Left lobe of liver (tissue), 2 donors: Measurements from ENCODE around the gene RAI14. TPM values are rescaled to one million over a fixed set of nuclear protein-coding genes. Genes with fewer than 3 reads are reported as not detected.
"Not testable (repeated sequence)": the region's sequence is repeated elsewhere in the genome, so short reads cannot be mapped to it uniquely, and the experiment has no call there.

Experiments
- ATAC-seq: fragments of 200-7000 bp; cut with Tn5 transposase; one replicate; pipeline ENCODE4 v1.9.1; 2020; ENCODE audit warnings: mild to moderate bottlenecking, moderate library complexity
- DNase-seq: peaks from one replicate; pipeline ENCODE4 v3.0.0-alpha.2; 2020; ENCODE audit warnings: low spot score
- total RNA-seq: library from RNA; stranded (reverse); gene quantifications from one replicate; pipeline ENCODE4 v1.2.1, GENCODE V29; 2021
- donor health status: DM: no; HTN: no; CAD: no; lungs with moderate emphysema.
- donor health status: DM: no; HTN: yes; CAD: no.

RAI14 gene
- total RNA-seq, 1 donor from 2014 or later, result 24.9 TPM

- DNase-seq (no peak), ATAC-seq (no peak)
Observed at GRCh38 chr5:34803974-34804732, 148.0 kb downstream of the RAI14 start.

DNA sequence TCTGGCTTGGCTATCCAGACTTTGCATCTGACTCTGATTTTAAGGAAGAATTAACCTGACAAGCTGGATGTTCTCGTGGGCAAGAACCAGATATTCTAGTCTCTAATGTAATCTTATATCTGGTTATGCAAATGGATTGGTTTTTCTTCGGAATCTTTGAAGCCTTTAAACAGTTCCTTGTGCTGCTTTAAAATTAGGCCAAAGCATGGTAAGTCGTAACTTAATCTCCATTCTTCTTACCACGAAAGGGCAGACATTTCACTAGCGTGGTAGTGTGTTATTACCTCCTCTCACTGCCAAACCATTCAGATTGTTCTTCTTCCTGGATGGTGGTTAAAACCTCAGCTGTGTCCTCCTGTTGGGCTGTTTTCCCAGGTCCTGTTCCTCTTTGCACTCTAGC, 148.8 kb downstream of the RAI14 start:
- DNase-seq (no peak), ATAC-seq (no peak)

DNA sequence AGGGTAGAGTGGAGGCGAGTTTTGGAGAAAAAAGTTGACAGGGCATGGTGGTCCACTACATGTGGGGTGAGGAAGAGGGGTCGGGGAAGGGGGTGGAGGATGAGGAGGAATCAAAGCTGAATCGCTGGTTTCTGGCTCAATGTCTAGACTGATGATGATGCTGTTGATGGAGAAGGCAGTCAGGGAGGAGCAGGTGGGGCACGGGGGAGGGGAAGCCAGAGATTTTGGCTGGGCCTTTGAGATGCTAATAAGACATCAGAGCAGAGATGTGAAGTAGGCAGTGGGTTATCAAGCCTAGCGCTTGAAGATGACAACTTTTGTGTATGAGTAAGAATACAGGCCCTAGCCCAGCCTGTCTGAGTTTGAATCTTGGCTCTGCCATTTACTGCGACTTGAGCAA, 150.4 kb downstream of the RAI14 start:
- ATAC-seq, result no peak

GRCh38 chr5:34811706-34812105, 155.6 kb downstream of the RAI14 start:
- ATAC-seq, result no peak
- no peak for DNase-seq

More for the DNA sequence above, 150.4 kb downstream of the RAI14 start:
- DNase-seq, result no peak

GRCh38 chr5:34813509-34813908, 157.4 kb downstream of the RAI14 start:
- no peak for DNase-seq
- ATAC-seq, result no peak

GRCh38 chr5:34817558-34818351, 161.6 kb downstream of the RAI14 start:
- DNase-seq, result no peak
- ATAC-seq, result no peak

DNA sequence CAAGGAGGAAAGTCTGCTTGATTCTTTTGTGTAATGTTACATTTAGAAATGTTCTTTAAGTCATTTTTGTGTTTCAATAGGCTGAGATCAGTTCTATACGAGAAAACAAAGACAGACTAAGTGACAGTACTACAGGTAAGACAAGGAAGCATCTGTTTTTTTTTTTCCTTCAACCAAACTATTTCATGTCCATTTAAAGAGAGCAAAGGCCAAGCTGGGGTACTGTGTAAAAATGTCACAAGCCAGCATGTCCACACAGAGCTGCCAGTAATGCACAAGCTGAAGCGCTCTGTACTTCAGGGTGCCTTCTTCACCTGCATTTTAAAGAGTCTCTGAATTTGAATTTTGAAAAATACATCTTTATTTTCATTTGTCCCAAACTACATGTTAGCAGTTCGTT, 162.6 kb downstream of the RAI14 start:
- DNase-seq (no peak), ATAC-seq (no peak)

- ATAC-seq, result no peak
- no peak for DNase-seq
Observed at GRCh38 chr5:34820593-34820992, 164.5 kb downstream of the RAI14 start.

- no peak for ATAC-seq
- no peak for DNase-seq
Observed at GRCh38 chr5:34822956-34823715, 167.0 kb downstream of the RAI14 start.

DNA sequence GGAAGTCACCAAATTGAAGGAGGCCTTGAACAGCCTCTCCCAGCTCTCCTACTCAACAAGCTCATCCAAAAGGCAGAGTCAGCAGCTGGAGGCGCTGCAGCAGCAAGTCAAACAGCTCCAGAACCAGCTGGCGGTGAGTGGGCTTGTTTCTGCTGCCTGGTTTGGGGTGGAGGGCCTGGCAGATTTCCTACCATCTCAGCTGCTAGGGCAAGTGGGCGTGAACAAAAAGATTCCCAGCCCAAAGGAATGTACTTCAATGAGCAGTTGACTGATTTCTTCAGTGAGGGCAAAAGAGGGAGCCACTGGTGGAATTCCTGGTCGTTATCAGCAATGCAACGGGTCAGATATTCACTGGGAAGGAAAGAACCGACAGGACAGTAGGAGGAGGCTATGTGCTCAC, 170.2 kb downstream of the RAI14 start:
- ATAC-seq (no peak), DNase-seq (no peak)

DNA sequence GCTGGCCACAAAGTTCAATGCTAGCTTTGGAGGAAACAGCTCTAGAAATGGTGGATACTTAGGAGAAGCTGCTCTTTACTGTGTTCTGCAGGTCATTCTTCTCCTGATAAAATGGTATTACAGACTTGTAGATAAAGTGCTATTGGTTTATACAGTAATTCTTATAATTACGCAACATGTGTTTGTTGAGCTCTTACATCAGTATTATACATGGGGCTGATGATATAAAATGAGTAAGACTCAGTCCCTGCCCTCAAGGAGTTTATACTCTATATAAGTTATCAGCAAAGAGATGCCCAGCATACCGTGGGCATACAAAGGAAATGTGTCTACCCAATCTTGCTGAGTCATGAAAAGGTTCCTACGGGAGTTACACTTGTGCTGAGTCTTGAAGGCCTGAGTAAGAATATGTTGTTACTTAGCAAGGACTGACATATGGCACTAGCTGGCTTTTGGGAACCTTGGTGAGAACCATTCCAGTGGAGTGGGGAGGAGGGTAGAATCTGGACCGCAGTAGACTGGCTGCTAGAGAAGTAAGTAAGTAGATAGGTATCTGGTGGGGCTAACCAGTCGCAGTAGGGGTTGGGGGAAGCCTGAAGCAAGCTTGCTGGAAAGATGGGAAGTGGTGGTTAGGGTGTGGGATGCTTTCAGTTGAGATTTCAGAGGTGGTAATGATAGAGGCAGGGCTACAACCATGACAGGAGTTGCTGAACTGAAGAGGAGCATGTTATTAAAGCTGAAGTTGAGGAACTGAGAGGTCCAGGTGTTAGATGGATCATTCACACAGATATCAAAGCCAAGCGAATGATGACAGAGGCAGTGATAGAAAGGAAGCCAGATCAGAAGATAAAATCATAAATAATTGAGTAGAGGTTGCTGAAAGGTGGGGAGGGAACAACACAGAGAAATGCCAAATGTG, 171.7 kb downstream of the RAI14 start:
- no peak for DNase-seq
- ATAC-seq, result no peak

- not testable (repeated sequence) for DNase-seq, ATAC-seq
Observed at GRCh38 chr5:34830827-34831226, 174.7 kb downstream of the RAI14 start.

GRCh38 chr5:34831303-34831702, 175.2 kb downstream of the RAI14 start:
- DNase-seq (no peak), ATAC-seq (no peak)

DNA sequence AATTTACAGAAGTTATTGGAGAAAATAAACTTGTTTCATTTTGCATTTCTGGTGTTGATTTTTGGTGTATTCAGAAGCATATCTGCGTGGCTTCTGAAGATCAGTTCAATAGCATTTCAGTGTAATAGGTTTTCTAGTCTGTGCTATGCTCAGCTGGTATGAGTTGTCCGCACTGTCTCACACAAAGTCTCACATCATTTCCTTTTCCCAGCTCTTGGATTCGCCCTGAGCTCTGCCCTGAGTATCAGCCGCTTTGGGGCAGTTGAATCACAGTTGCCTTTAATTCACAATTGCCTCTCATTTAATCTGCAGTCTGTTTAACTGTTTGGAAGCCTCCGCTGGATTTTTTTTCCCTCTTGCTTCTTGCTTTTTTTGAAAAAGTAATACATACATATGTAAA, 176.4 kb downstream of the RAI14 start:
- no peak for DNase-seq
- no peak for ATAC-seq

DNA sequence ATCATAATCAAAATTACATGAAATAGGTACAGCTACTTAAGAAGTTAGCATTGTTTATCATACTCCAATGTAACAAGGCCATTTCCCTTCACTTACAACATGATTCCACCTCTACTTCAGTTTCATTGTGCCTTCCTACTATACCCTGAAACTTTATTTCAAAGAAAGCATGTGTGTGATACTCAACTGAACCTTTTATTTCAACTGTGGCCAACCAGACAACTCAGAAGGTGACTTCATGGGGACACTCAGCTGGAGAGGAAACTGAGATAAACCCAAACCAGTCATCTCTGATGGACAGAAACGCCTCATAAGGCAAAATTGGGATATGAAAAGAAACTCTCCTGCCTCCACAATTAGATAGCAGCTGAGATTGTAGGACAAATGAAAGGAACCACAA, 177.0 kb downstream of the RAI14 start:
- DNase-seq (no peak), ATAC-seq (no peak)

DNA sequence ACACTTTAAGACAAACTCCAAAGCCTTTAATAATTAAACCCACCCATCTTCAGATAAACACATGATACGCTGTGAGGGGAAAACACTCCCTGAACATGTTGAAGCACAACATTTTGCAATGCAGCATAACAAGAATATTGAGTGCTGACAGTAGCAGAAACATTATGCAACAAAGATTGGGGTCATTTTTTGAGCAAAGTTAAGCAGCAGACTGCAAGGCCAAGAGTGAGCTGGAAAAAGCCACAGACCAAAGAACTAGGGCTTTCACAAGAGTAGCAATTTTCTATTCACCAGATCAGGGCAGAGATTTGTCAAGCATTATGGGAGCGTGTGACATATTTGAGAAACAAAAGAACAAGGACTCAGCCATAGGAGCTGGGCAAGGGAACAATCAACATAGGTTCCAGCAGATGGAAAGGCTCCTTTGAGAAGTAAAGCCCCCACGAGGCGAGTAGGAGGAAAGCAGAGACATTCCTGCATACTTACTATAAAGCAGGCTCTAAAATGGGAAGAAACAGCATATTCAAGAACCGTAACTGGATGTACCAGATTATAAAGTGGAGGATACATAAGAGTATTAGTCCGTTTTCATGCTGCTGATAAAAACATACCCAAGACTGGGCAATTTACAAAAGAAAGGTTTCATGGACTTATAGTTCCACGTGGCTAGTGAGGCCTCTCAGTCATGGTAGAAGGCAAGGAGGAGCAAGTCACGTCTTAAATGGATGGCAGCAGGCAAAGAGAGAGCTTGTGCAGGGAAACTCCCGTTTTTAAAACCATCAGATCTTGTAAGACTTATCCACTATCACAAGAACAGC, 178.1 kb downstream of the RAI14 start:
- no peak for DNase-seq
- no peak for ATAC-seq

DNA sequence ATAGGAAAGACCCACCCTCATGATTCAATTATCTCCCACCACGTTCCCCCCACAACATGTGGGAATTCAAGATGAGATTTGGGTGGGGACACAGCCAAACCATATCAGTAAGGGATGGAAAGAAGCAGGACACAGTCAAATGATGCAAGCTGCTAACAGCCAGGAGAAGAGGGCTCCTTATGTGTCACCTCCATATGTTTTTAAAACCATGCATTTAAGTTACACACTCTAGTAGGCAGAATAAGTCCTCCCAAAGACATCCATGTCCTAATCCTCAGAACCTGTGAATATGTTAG, 178.6 kb downstream of the RAI14 start:
- ATAC-seq (no peak), DNase-seq (no peak)

DNA sequence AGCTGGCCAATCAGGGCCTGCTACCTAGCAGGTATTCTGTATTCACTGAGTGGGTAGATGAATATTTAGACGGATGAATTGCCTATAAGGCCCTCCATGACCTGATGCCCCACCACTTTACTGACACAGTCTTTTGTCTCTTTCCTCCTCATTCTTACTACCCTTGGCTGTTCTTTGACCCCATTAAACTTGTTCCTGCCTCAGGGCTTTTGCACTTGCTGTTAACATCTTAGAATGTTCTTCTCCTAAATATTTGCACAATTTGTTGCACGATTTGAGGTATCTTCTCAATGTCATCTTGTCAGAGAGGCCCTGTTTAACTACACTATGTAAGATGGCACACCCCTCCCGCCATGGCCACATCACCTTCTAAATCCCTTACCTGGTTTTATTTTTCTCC, 179.5 kb downstream of the RAI14 start:
- DNase-seq (no peak), ATAC-seq (no peak)

DNA sequence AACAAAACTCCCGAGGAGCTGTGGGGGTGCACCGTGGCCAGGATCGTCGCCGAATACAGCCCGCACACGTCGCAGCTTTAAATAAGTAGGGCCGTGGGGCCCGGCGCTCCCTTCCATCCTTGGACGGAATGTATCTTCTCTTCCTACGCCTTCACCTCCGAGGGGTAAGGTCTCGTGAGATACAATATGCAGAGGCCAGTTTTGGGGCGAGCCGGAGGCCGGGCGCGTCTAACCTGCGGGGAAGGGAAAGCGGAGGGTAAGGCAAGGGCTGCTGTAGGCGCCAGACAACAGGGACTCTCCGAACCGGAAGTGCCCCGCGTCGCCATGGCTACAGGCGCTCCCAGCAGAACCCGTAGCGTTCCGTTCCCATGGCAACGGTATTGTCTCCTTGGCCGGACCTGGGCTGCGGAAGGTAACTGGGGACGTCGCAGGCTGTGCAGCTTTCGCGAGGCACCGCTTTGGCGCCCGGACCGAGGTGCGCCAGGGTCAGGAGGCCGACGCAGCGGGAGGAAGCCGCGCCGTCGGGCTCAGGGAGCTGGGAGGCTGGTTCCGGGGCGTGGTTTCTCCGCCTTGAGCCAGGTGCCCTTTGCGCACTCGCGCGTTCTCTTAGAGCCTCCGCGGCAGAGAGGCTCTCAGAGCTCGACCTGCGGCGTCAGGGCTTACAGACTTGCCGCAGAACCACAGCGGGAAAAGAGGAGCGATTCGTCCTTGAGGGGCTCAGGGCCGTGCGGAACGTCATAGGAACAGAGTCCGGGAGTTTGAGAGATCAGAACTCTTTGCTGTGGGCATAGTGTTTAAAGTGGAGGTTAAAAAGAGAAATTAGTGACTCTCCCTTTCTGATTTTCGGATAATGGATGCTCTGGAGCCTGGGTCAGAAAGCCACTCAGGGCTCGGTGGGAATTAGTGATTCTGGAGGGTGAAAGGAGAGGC, 182.9 kb downstream of the RAI14 start, which contains the start of gene TTC23L:
TTC23L (plus strand) TSS at position 380 of the 930 bp plus-strand sequence. CDS start 1,508 bp downstream, outside the sequence.
- ATAC-seq, result peak; percentile 97
- DNase-seq, result peak; percentile 93
